BLaER1 treated with 17β-estradiol and CSF1 and Interleukin-3, amounts not matched to agents 10 nM and 100 nM (cell line): Measurements from ENCODE around the gene TBC1D12.

Source experiments
- H3K27ac ChIP-seq, 11 experiments: shearing (Covaris generic); formaldehyde crosslinking; 2 replicates each; pipeline ENCODE4 v1.8.1; 2022
- H3K27me3 ChIP-seq, 11 experiments: shearing (Covaris generic); formaldehyde crosslinking; 2 replicates each; pipeline ENCODE4 v1.8.1; 2022
- H3K36me3 ChIP-seq, 11 experiments: shearing (Covaris generic); formaldehyde crosslinking; 2 replicates each; pipeline ENCODE4 v1.8.1; 2022
- H3K4me1 ChIP-seq, 10 experiments: shearing (Covaris generic); formaldehyde crosslinking; 2 replicates each; pipeline ENCODE4 v1.8.1; 2022
- H3K4me2 ChIP-seq, 11 experiments: shearing (Covaris generic); formaldehyde crosslinking; 2 replicates each; pipeline ENCODE4 v1.8.1; 2022
- H3K4me3 ChIP-seq, 10 experiments: shearing (Covaris generic); formaldehyde crosslinking; 2 replicates each; pipeline ENCODE4 v1.8.1; 2022
- H3K9ac ChIP-seq, 11 experiments: shearing (Covaris generic); formaldehyde crosslinking; 2 replicates each; pipeline ENCODE4 v1.8.1; 2022
- H3K9me3 ChIP-seq, 11 experiments: shearing (Covaris generic); formaldehyde crosslinking; replicated peaks in 1 of 11; 2 replicates each; pipeline ENCODE4 v1.8.1; 2022
- H4K20me1 ChIP-seq, 11 experiments: shearing (Covaris generic); formaldehyde crosslinking; 2 replicates each; pipeline ENCODE4 v1.8.1; 2022
- Cebpa-rat ChIP-seq, 11 experiments: shearing (Covaris generic); IDR thresholded peaks; 2 replicates each; pipeline ENCODE4 v1.8.1; 2022

Gene TBC1D12

GRCh38 chr10:94427166-94427565 is 24.8 kb downstream of the TBC1D12 start:
- Histone ChIP-seq H4K20me1 (peaks cover 0 to 61% (median 0%) of the 10 kb centered on the region in 11 experiments; a peak in 5 of 22 replicates), H3K4me1 (peaks cover 0 to 36% (median 0%) of the 10 kb centered on the region in 10 experiments; a peak in 7 of 20 replicates), H3K27me3 (no peaks in the 10 kb centered on the region), H3K4me2 (peak overlapping the region in 3 of 11 experiments; percentile 5 to 66 (median 48); a peak in 5 of 22 replicates), H3K27ac (no peak overlapping the region), H3K4me3 (no peak overlapping the region), H3K9me3 (peaks cover 14 to 26% (median 21%) of the 10 kb centered on the region in 11 experiments), H3K36me3 (no peaks in the 10 kb centered on the region), H3K9ac (no peak overlapping the region)
- TF ChIP-seq Cebpa-rat (IDR thresholded peaks at IDR 0.05) = no peak

- Histone ChIP-seq H4K20me1 (peaks cover 0 to 59% (median 0%) of the 10 kb centered on the region in 11 experiments; a peak in 6 of 22 replicates), H3K4me1 (peaks cover 0 to 27% (median 0%) of the 10 kb centered on the region in 10 experiments; a peak in 7 of 20 replicates), H3K36me3 (no peaks in the 10 kb centered on the region), H3K9me3 (peaks cover 14 to 26% (median 21%) of the 10 kb centered on the region in 11 experiments), H3K4me2 (no peak overlapping the region), H3K9ac (no peak overlapping the region), H3K4me3 (no peak overlapping the region), H3K27me3 (no peaks in the 10 kb centered on the region), H3K27ac (no peak overlapping the region)
- TF ChIP-seq Cebpa-rat (IDR thresholded peaks at IDR 0.05) = no peak
Observed at GRCh38 chr10:94428766-94429707, 26.7 kb downstream of the TBC1D12 start.

- Histone ChIP-seq H3K4me3 (no peak overlapping the region), H3K9me3 (peaks cover 8 to 14% (median 11%) of the 10 kb centered on the region in 11 experiments; a peak in 21 of 22 replicates), H3K27me3 (no peaks in the 10 kb centered on the region), H3K4me2 (no peak overlapping the region), H3K36me3 (no peaks in the 10 kb centered on the region), H3K4me1 (peaks cover 0 to 21% (median 0%) of the 10 kb centered on the region in 10 experiments; a peak in 7 of 20 replicates), H3K27ac (no peak overlapping the region), H4K20me1 (peaks cover 0 to 53% (median 0%) of the 10 kb centered on the region in 11 experiments; a peak in 6 of 22 replicates), H3K9ac (no peak overlapping the region)
- TF ChIP-seq Cebpa-rat (IDR thresholded peaks at IDR 0.05) = no peak
Observed at GRCh38 chr10:94430701-94431100, 28.4 kb downstream of the TBC1D12 start.

- peaks cover 9 to 18% (median 9%) of the 10 kb centered on the region in 11 experiments; a peak in 21 of 22 replicates for H3K9me3 ChIP-seq
- H3K36me3 ChIP-seq = no peaks in the 10 kb centered on the region
- no peak overlapping the region for H3K4me2 ChIP-seq
- no peak overlapping the region for H3K27ac ChIP-seq
- no peak overlapping the region for H3K9ac ChIP-seq
- peaks cover 0 to 56% (median 0%) of the 10 kb centered on the region in 11 experiments; a peak in 6 of 22 replicates for H4K20me1 ChIP-seq
- no peak for TF ChIP-seq Cebpa-rat (IDR thresholded peaks at IDR 0.05)
- H3K4me3 ChIP-seq = no peak overlapping the region
- H3K4me1 ChIP-seq = peaks cover 0 to 10% (median 0%) of the 10 kb centered on the region in 10 experiments; a peak in 6 of 20 replicates
- H3K27me3 ChIP-seq = no peaks in the 10 kb centered on the region
Observed at GRCh38 chr10:94432443-94432842, 30.1 kb downstream of the TBC1D12 start.

GRCh38 chr10:94439275-94439861 is 37.0 kb downstream of the TBC1D12 start:
- Histone ChIP-seq H3K27ac (no peak overlapping the region), H3K4me3 (no peak overlapping the region), H3K4me1 (peaks cover 0 to 5% (median 0%) of the 10 kb centered on the region in 10 experiments; a peak in 1 of 20 replicates), H3K9me3 (peaks cover 12 to 25% (median 17%) of the 10 kb centered on the region in 11 experiments; a peak in 21 of 22 replicates), H4K20me1 (peaks cover 0 to 30% (median 0%) of the 10 kb centered on the region in 11 experiments; a peak in 5 of 22 replicates), H3K36me3 (no peaks in the 10 kb centered on the region), H3K4me2 (no peak overlapping the region), H3K9ac (0 out of 22 replicates have a peak overlapping the region, but pooled peaks of 1 of the 11 experiments have one; percentile 34), H3K27me3 (no peaks in the 10 kb centered on the region)
- no peak for TF ChIP-seq Cebpa-rat (IDR thresholded peaks at IDR 0.05)

- TF ChIP-seq Cebpa-rat (IDR thresholded peaks at IDR 0.05) = no peak
- peaks cover 0 to 30% (median 0%) of the 10 kb centered on the region in 11 experiments; a peak in 5 of 22 replicates for H4K20me1 ChIP-seq
- peaks cover 12 to 25% (median 17%) of the 10 kb centered on the region in 11 experiments; a peak in 21 of 22 replicates for H3K9me3 ChIP-seq
- no peak overlapping the region for H3K4me2 ChIP-seq
- H3K4me1 ChIP-seq = peaks cover 0 to 5% (median 0%) of the 10 kb centered on the region in 10 experiments; a peak in 1 of 20 replicates
- no peak overlapping the region for H3K27ac ChIP-seq
- H3K36me3 ChIP-seq = no peaks in the 10 kb centered on the region
- no peaks in the 10 kb centered on the region for H3K27me3 ChIP-seq
- H3K9ac ChIP-seq = no peak overlapping the region
- H3K4me3 ChIP-seq = no peak overlapping the region
Observed at GRCh38 chr10:94440096-94440495, 37.8 kb downstream of the TBC1D12 start.

GRCh38 chr10:94443047-94443446 is 40.7 kb downstream of the TBC1D12 start:
- H3K36me3 ChIP-seq = peaks cover 0 to 13% (median 0%) of the 10 kb centered on the region in 11 experiments; a peak in 1 of 22 replicates
- H3K9ac ChIP-seq = peak overlapping the region in 1 of 11 experiments; percentile 40; a peak in 1 of 22 replicates
- H3K27me3 ChIP-seq = no peaks in the 10 kb centered on the region
- peaks cover 0 to 5% (median 0%) of the 10 kb centered on the region in 10 experiments; a peak in 1 of 20 replicates for H3K4me1 ChIP-seq
- no peak overlapping the region for H3K4me3 ChIP-seq
- H3K4me2 ChIP-seq = no peak overlapping the region
- peaks cover 3 to 16% (median 8%) of the 10 kb centered on the region in 11 experiments; a peak in 11 of 22 replicates for H3K9me3 ChIP-seq
- peaks cover 0 to 26% (median 0%) of the 10 kb centered on the region in 11 experiments; a peak in 5 of 22 replicates for H4K20me1 ChIP-seq
- no peak overlapping the region for H3K27ac ChIP-seq
- no peak for TF ChIP-seq Cebpa-rat (IDR thresholded peaks at IDR 0.05)

GRCh38 chr10:94443549-94443948 is 41.2 kb downstream of the TBC1D12 start:
- no peak for TF ChIP-seq Cebpa-rat (IDR thresholded peaks at IDR 0.05)
- Histone ChIP-seq H3K4me2 (no peak overlapping the region), H4K20me1 (peaks cover 0 to 22% (median 0%) of the 10 kb centered on the region in 11 experiments; a peak in 5 of 22 replicates), H3K27me3 (no peaks in the 10 kb centered on the region), H3K9me3 (peaks cover 3 to 11% (median 8%) of the 10 kb centered on the region in 11 experiments; a peak in 9 of 22 replicates), H3K36me3 (peaks cover 0 to 13% (median 0%) of the 10 kb centered on the region in 11 experiments; a peak in 1 of 22 replicates), H3K9ac (no peak overlapping the region), H3K27ac (no peak overlapping the region), H3K4me1 (peaks cover 0 to 5% (median 0%) of the 10 kb centered on the region in 10 experiments; a peak in 1 of 20 replicates), H3K4me3 (no peak overlapping the region)
